ENCODE data around the gene PTPRT. TPM values are rescaled to one million over a fixed set of nuclear protein-coding genes. Genes with fewer than 3 reads are reported as not detected.

The PTPRT gene
- total RNA-seq, 1 experiment from 2014 or later: 0.13 TPM

- Histone ChIP-seq H3K79me1 (ENCODE audit: insufficient read depth, low read depth, low read length, poor library complexity, severe bottlenecking) (no peaks in the 10 kb centered on the region), H3K56ac (ENCODE audit: insufficient read length, low read depth, low read length) (no peak overlapping the region), H2BK12ac (ENCODE audit: insufficient read length, low read depth, low read length) (no peak overlapping the region), H3K9me3 (ENCODE audit: control insufficient read depth, low read depth, low read length) (no peaks in the 10 kb centered on the region), H4K5ac (ENCODE audit: insufficient read length, low read depth, low read length) (no peak overlapping the region), H3K9ac (ENCODE audit: extremely low read depth, insufficient read length, low read length) (no peak overlapping the region), H3K4me2 (ENCODE audit: insufficient read depth, insufficient read length, low read length) (no peak overlapping the region), H3K27me3 (ENCODE audit: insufficient read depth, low read length) (no peaks in the 10 kb centered on the region), H4K8ac (replicated peaks; ENCODE audit: insufficient read length, low read depth, low read length) (no peak overlapping the region), H4K91ac (ENCODE audit: insufficient read length, low read depth, low read length) (no peak overlapping the region), H2BK15ac (ENCODE audit: low read depth, low read length) (no peak overlapping the region), H3K23ac (ENCODE audit: insufficient read length, low read depth, low read length) (no peak overlapping the region), H3K27ac (ENCODE audit: insufficient read length, low read depth, low read length) (no peak overlapping the region), H3K23me2 (ENCODE audit: insufficient read length, low read depth, low read length, poor library complexity, severe bottlenecking) (no peaks in the 10 kb centered on the region), H3K4me1 (ENCODE audit: insufficient read depth, low read length) (no peaks in the 10 kb centered on the region), H4K20me1 (ENCODE audit: control insufficient read depth, insufficient read depth, insufficient read length) (no peaks in the 10 kb centered on the region), H2BK5ac (ENCODE audit: insufficient read length, low read length) (no peak overlapping the region), H3K4ac (ENCODE audit: low read depth, low read length) (no peak overlapping the region), H3K79me2 (ENCODE audit: insufficient read depth, low read length) (no peaks in the 10 kb centered on the region), H3K18ac (ENCODE audit: insufficient read length, low read depth, low read length) (no peak overlapping the region), H2AFZ (ENCODE audit: low read length) (no peak overlapping the region), H2AK5ac (ENCODE audit: insufficient read length, low read length) (no peak overlapping the region), H3K14ac (ENCODE audit: insufficient read depth, low read length) (no peak overlapping the region), H2BK20ac (ENCODE audit: low read depth, low read length, poor library complexity, severe bottlenecking) (no peak overlapping the region), H2BK120ac (ENCODE audit: low read depth, low read length, poor library complexity, severe bottlenecking) (no peak overlapping the region), H3T11ph (ENCODE audit: low read length) (no peak overlapping the region)
- Mint-ChIP-seq H3K27me3 (ENCODE audit: low read depth) (peaks cover 4% of the 10 kb centered on the region; the same call in 1 of the 2 replicates), H3K9me3 (no peaks in the 10 kb centered on the region), H3K27ac (no peak overlapping the region), H3K4me1 (peaks cover 0 to 3% of the 10 kb centered on the region in 2 experiments; a peak in 1 of 4 replicates), H3K4me3 (no peak overlapping the region), H3K36me3 (ENCODE audit: insufficient read depth in 1 of 3, low read depth in 3 of 3) (no peaks in the 10 kb centered on the region; a peak in 1 of 7 replicates)
- TF ChIP-seq CTCF (conservative IDR thresholded peaks at IDR 0.05): no peak
- DNase-seq: no peak
- no CpG with 5 or more reads among the region's 6 CpGs for WGBS (ENCODE audit: extremely low coverage, insufficient read length, low lambda C conversion rate)
Observed at GRCh38 chr20:42361402-42361970, 828.2 kb downstream of the PTPRT start.
